LoVo (cell line): ENCODE data around the gene DPP10.

ENCODE experiments used
- DNase-seq: peaks from one replicate; pipeline ENCODE4 v3.0.0-alpha.2; 2016; ENCODE audit warnings: low spot score

DPP10 gene

DNA sequence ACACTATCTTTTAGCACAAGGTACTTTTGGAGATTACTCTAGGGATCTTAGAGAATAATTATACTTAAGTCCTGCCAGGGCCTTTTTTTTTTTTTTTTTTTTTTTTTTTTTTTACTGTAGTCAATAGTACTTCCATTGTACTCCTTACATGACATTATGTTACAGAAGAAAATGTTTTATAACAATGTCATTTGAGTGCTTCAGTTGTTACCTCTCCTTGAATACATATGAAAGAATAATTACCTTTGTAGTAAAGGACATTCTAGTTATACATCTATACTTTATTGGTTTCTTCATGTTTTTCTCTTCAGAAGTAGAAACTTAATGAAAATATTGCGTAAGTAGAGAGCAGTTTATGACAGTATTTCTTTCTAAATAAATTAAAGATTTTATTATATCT lies 834.9 kb downstream of the DPP10 start:
- DNase-seq = no peak

DNA sequence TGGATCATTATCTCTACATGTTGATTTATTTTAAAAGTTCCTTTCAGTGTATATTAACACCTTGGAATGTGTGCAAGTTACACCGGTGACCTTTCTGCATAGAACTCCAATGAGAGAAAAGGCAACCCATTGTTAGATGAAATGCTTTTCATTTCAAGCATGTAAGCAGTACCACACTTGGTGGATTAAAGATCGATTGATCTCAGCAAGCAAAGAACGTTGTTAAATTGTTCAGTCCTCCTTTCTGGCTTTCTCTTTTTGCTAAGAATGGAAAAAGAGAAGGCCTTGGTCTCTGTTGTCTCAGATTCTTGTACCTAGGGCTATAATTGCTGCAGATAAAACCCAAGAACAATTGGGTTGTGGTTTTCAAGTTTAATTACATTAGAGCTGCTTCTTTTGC lies 843.0 kb downstream of the DPP10 start:
- DNase-seq = no peak

- DNase-seq = no peak
These were observed 848.0 kb downstream of the DPP10 start for GRCh38 chr2:115290478-115290877.

DNA sequence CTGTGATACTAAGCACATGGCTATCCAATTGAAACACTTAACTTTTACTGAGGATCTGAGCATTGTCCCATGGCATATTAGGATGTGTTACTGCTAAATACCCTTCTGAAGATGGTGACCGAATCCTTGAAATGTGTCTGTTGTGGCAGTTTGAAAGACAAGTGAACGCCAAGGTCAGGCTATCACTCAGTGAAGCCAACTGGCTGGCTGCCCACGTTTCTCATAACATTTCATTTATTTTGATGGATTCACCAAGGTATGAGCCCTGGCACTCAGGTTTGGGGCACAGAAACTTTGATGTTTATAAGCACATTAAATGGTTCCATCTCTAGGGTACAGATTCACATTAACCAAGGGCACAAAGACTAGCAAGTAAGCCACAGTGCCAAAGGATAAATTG lies 850.3 kb downstream of the DPP10 start:
- DNase-seq = no peak

GRCh38 chr2:115294999-115295398 lies 852.6 kb downstream of the DPP10 start:
- DNase-seq = no peak

GRCh38 chr2:115297056-115297455 lies 854.6 kb downstream of the DPP10 start:
- DNase-seq = no peak

DNA sequence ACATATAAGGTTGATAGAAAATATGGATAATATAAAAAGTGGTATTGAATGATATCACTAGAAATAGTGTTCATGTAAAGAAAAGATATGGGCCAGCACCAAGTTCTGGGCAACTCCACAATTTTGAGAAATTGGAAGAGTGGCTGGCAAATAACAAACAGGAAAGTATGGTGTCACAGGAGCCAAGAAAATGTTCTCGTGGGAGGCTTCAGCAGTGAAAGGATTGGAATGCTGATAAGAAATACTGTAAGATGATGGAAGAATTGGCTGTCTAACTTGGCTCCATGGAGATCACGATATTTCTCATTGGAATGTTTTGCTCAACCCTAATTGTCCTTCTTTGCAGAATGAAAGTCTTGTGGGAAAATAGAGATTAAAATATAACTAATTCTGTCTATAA lies 856.8 kb downstream of the DPP10 start:
- DNase-seq = no peak

GRCh38 chr2:115305712-115306111 lies 863.3 kb downstream of the DPP10 start:
- no peak for DNase-seq

DNA sequence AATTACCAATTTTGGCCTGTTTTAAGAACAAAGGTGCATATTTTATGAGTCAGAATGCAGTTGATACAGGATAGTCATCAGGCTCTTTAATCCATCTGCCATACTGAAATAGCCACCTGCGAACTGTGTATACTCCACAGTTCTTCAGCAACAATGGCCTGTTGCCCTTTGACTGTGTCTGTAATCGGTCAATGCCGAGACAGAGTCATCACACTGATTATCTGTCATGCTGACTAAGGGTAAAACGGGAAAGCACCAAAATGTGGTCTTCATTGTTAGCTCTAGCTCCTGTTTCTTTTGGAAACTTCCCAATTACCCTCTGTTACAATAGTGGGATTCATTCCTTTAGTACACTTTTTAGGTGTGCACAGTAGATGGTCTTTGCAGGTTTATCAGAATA lies 871.7 kb downstream of the DPP10 start:
- no peak for DNase-seq

- DNase-seq = no peak
These were observed 884.6 kb downstream of the DPP10 start for GRCh38 chr2:115327061-115327460.

- no peak for DNase-seq
These were observed 917.1 kb downstream of the DPP10 start for GRCh38 chr2:115359550-115359949.

DNA sequence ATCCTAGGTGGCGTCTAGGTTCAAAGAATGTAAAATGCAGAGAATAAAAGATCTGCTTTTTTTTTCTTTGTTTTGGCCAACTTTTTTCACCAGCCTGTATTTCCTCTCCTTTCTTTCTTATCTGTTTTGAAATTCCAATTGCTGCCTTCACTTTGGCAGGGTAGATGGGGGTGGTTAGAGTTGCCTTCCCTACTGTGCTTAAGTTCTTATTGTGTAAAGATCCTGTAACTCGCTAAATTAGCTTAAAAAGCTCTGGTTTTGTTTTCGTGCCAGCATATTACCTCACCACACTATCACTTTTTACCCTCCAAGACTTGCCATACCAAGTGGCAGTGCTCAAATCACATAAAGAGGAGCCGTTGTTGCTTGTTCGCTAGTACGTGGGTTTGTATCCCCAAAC lies 921.7 kb downstream of the DPP10 start:
- DNase-seq = no peak

DNA sequence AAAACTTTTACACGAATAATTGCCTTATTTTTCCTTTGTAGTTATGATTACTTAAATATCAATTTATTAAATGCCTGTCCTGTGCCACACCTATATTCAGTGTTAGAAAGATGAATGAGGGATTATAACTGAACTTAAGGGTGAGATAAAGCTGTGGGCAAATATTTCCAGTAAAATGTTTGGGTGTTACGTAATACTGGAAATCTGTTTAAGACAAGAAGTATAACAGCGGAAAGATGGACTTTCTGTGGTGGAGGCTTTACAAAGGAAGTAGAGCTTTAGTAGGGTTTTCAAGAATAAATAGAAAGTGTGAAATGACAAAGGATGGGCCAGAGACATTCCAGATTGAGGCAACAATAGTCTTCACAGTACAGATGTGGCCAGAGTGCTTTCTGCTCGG lies 927.0 kb downstream of the DPP10 start:
- no peak for DNase-seq

DNA sequence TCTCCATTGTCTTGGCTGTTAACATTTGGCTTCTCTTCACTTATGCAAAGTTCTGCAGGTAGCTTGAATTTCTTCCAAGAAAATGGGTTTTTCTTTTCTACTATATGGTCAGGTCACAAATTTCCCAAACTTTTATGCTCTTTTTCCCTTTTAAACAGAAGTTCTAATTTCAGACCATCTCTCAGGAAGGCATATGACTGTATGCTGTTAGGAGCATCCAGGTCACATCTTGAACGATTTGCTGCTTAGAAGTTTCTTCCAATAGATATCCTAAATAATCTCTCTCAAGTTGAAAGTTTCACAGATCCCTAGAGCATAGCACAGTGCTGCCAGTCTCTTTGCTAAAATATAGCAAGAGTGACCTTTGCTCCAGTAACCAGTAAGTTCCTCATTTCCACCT lies 932.5 kb downstream of the DPP10 start:
- DNase-seq = no peak

DNA sequence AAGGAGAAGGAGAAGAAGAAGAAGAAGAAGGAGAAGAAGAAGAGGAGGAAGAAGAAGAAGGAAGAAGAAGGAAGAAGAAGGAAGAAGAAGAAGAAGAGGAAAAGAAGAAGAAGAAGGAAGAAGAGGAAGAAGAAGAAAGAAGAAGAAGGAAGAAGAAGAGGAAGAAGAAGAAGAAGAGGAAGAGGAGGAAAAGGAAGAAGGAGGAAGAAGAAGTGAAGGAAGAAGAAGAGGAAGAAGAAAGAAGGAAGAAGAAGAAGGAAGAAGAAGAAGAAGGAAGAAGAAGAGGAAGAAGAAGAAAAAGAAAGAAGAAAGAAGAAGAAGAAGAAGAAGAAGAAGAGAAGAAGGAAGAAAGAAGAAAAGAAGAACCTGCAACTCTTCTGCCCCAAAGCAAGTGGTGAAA lies 942.0 kb downstream of the DPP10 start:
- no peak for DNase-seq

- DNase-seq = no peak
These were observed 944.0 kb downstream of the DPP10 start for GRCh38 chr2:115386465-115386864.

GRCh38 chr2:115389024-115389423 lies 946.6 kb downstream of the DPP10 start:
- no peak for DNase-seq

DNA sequence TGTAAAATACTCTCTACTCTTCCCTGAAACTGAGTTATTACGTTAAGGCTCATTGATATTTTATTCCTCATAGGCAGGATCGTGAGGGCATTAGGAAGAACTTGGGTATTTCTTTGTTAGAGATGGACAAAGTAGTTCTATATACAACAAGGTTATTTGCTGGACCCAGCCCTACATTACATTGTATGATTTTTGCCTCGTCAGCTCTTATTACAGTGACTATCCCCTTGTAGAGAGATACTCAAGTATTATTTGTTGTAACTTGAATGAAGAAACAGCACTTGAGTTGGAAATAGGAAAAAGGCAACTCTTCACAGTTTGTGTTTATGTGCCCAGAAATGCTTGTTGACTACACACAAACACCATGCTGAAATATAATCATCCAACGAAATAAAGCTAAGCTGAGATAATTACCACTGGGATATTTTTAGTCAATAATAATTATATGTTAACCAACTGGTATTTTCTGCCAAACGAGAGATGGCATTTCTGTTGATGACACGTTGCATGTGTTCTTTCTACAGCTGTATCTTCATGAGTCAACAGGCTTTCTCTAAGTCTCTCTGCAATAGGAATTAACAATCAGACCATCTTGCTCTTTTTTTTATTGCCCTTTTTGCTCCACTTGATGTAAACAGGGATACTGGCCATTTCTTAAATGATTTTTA lies 947.6 kb downstream of the DPP10 start:
- no peak for DNase-seq

GRCh38 chr2:115396579-115396978 lies 954.1 kb downstream of the DPP10 start:
- no peak for DNase-seq

DNA sequence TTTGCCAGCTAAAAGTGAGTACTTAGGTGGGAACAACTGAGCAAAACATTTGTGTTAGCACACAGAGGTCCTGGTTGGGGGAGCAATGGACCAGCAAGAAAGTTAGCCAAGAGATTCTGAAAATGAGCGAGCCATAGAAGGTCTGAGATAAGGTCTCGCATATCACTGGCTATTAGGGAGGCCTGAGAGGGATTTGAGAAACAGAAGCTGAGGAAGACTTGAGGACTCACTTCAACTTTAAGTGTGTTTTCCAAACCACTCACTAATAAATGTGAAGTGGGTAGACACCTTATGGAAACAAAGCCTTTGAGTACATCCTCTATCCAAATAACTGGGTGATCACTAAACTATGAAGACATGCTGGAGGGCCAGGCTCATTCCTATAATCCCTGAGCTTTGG lies 958.5 kb downstream of the DPP10 start:
- DNase-seq = no peak

DNA sequence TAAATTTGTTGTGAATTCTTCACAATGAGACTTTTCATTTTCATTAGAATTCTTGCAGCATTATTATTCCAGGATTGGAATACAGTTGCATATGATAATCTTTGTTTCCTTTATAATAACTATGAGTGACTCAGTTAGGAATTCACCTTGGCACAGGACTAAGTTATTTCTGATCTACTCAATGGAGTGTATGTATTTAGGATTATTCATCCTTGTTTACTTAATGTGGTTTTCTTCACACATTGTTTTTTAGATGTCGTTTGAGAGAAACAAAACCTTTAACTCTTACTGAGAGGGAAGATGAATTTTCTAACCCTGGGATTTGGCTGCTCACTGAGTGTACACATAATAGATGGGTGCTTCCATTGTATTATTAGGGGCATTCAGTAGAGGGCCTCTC lies 970.1 kb downstream of the DPP10 start:
- DNase-seq = no peak

GRCh38 chr2:115413791-115414190 lies 971.4 kb downstream of the DPP10 start:
- no peak for DNase-seq

DNA sequence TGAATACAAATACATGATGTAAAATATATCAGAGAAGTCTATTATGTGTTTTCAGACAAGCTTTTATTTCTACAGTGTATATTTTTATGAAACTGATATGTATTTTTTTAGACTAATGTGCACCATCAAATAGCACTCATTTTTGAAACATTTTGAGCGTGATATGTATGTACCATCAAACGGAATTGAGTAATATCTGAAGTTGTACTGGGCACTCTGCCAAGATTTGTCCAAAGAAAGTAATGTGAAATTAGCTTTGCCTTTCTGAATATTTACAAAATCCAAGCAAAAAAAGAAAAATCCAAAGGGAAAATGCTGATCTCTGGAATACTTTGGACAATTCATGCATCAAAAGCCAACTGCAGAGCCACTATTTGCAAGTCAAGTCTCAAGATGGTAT lies 972.0 kb downstream of the DPP10 start:
- DNase-seq = no peak

GRCh38 chr2:115422004-115422634 lies 979.7 kb downstream of the DPP10 start:
- DNase-seq = no peak
